CD14-positive monocyte (primary cell): ENCODE results near the gene PSMD1. TPM values are rescaled to one million over a fixed set of nuclear protein-coding genes. Genes with fewer than 3 reads are reported as not detected.
"Not testable (repeated sequence)": the region's sequence is repeated elsewhere in the genome, so short reads cannot be mapped to it uniquely, and the experiment has no call there.

ENCODE experiments used
- DNase-seq, 3 donors: peaks; one replicate each; pipeline ENCODE4 v3.0.0-alpha.2; 2011 to 2022
- H2AFZ ChIP-seq: 2 replicates; pipeline ENCODE4 v1.6.0; 2012; ENCODE audit warnings: mild to moderate bottlenecking, low read depth, low read length, inconsistent platforms; ENCODE audit not compliant: insufficient read depth, poor library complexity, severe bottlenecking
- H3K27ac ChIP-seq, 2 donors: 1 replicate in 1 of 2; 2 replicates in 1 of 2; pipeline ENCODE4 v1.5.1; 2012 to 2013; ENCODE audit warnings: low read length in 2 of 2, control low read depth in 1 of 2, inconsistent platforms in 1 of 2, low read depth in 1 of 2, mild to moderate bottlenecking in 1 of 2
- H3K27me3 ChIP-seq, 2 donors: one replicate each; pipeline versions ENCODE4 v1.6.0 to v1.6.1; 2011 to 2013; ENCODE audit warnings: low read length in 2 of 2; ENCODE audit not compliant: control insufficient read depth in 2 of 2, insufficient read depth in 2 of 2
- H3K36me3 ChIP-seq, 2 donors: replicated peaks in 1 of 2; 1 replicate in 1 of 2; 2 replicates in 1 of 2; pipeline versions ENCODE4 v1.5.1 to v1.6.1; 2012 to 2013; ENCODE audit warnings: low read length in 2 of 2, control low read depth in 1 of 2, inconsistent platforms in 1 of 2, mild to moderate bottlenecking in 1 of 2; ENCODE audit not compliant: insufficient read depth in 2 of 2, control insufficient read depth in 1 of 2
- H3K4me1 ChIP-seq, 2 donors: 1 replicate in 1 of 2; 2 replicates in 1 of 2; pipeline versions ENCODE4 v1.5.1 to v1.6.1; 2012 to 2013; ENCODE audit warnings: low read length in 2 of 2, control low read depth in 1 of 2, inconsistent platforms in 1 of 2, mild to moderate bottlenecking in 1 of 2, moderate library complexity in 1 of 2; ENCODE audit not compliant: insufficient read depth in 2 of 2, control insufficient read depth in 1 of 2
- H3K4me2 ChIP-seq: replicated peaks from 2 replicates; pipeline ENCODE3; 2012; ENCODE audit warnings: low read length, moderate library complexity, mild to moderate bottlenecking; ENCODE audit not compliant: poor library complexity, severe bottlenecking; ENCODE audit errors: extremely low read depth
- H3K4me3 ChIP-seq, 3 experiments: fragments of 200-600 bp in 1 of 3; sonication (generic) in 1 of 3; replicated peaks in 1 of 3; 1 replicate in 2 of 3; 2 replicates in 1 of 3; pipeline ENCODE4 v1.5.1; 2011 to 2013; ENCODE audit warnings: low read length in 3 of 3, mild to moderate bottlenecking in 3 of 3, control low read depth in 2 of 3, low read depth in 2 of 3, inconsistent platforms in 1 of 3, moderate library complexity in 1 of 3
- H3K79me2 ChIP-seq: 2 replicates; pipeline ENCODE4 v1.6.0; 2012; ENCODE audit warnings: mild to moderate bottlenecking, control low read depth, inconsistent platforms, low read length, moderate library complexity; ENCODE audit not compliant: insufficient read depth
- H3K9ac ChIP-seq: 2 replicates; pipeline ENCODE4 v1.6.0; 2017; ENCODE audit warnings: low read length, mild to moderate bottlenecking; ENCODE audit not compliant: insufficient read depth, poor library complexity, severe bottlenecking
- H3K9me3 ChIP-seq, 2 donors: replicated peaks in 1 of 2; 1 replicate in 1 of 2; 2 replicates in 1 of 2; pipeline versions ENCODE4 v1.5.1 to v1.6.1; 2012 to 2013; ENCODE audit warnings: low read length in 2 of 2, control low read depth in 1 of 2; ENCODE audit not compliant: control insufficient read depth in 1 of 2, insufficient read depth in 1 of 2
- H4K20me1 ChIP-seq: 2 replicates; pipeline ENCODE4 v1.6.0; 2012; ENCODE audit warnings: mild to moderate bottlenecking, low read length, control low read depth, moderate library complexity; ENCODE audit not compliant: insufficient read depth
- H3K27ac Mint-ChIP-seq, 7 donors: one replicate each; pipeline ENCODE4 v1.8.0; 2020; ENCODE audit warnings: mild to moderate bottlenecking in 7 of 7, mixed read lengths in 7 of 7, moderate library complexity in 6 of 7, inconsistent platforms in 2 of 7
- H3K27me3 Mint-ChIP-seq, 3 donors: one replicate each; pipeline ENCODE4 v1.8.0; 2021 to 2022; ENCODE audit warnings: low read depth in 3 of 3, mild to moderate bottlenecking in 3 of 3, mixed read lengths in 3 of 3, moderate library complexity in 3 of 3, inconsistent platforms in 1 of 3
- H3K36me3 Mint-ChIP-seq, 2 donors: one replicate each; pipeline ENCODE4 v1.8.0; 2020; ENCODE audit warnings: mixed read lengths in 2 of 2, inconsistent platforms in 1 of 2, mild to moderate bottlenecking in 1 of 2
- H3K4me1 Mint-ChIP-seq: one replicate; pipeline ENCODE4 v1.8.0; 2020; ENCODE audit warnings: mild to moderate bottlenecking, mixed read lengths
- H3K4me3 Mint-ChIP-seq, 2 donors: one replicate each; pipeline ENCODE4 v1.8.0; 2020; ENCODE audit warnings: mild to moderate bottlenecking in 2 of 2, mixed read lengths in 2 of 2, moderate library complexity in 1 of 2
- H3K9me3 Mint-ChIP-seq, 7 donors: one replicate each; pipeline ENCODE4 v1.8.0; 2020 to 2022; ENCODE audit warnings: mixed read lengths in 7 of 7, mild to moderate bottlenecking in 6 of 7, moderate library complexity in 6 of 7, inconsistent platforms in 2 of 7
- CTCF ChIP-seq: fragments of 200-600 bp; IDR thresholded peaks from one replicate; pipeline ENCODE4 v1.8.0; 2022; ENCODE audit warnings: antibody characterized with exemption, mild to moderate bottlenecking
- WGBS: methylation state at CpG from one replicate; pipeline ENCODE4 v1.1.5; 2013; ENCODE audit warnings: missing lambda C conversion rate; ENCODE audit not compliant: insufficient coverage; 5-methylcytosine and 5-hydroxymethylcytosine counted together
- intact Hi-C, 2 donors: fragments of 100-400 bp; cut with micrococcal nuclease; formaldehyde crosslinking; loops; one replicate each; pipeline versions ENCODE4 v1.15.0 to v1.15.1; 2023
- polyA plus RNA-seq, 3 donors: library from polyadenylated mRNA; depleted of rRNA in 1 of 3; unstranded in 2 of 3; stranded (reverse) in 1 of 3; fragments of 300-500 nt in 2 of 3; fragments of >200 nt in 1 of 3; fragmentation: Illumina TruSeq in 2 of 3; gene quantifications; 1 replicate in 2 of 3; 2 replicates in 1 of 3; pipeline ENCODE4 v1.2.3, GENCODE V29; 2012 to 2021

PSMD1 gene
- polyA plus RNA-seq, 3 donors: 23.5 to 53.9 (median 37.7) TPM

- no peak overlapping the region for H2AFZ ChIP-seq
- H3K9me3 Mint-ChIP-seq: no peaks in the 10 kb centered on the region
- intact Hi-C loops: no loop called here
Measured at GRCh38 chr2:231139796-231140195, 83.1 kb downstream of the PSMD1 start.

GRCh38 chr2:231140808-231141207 is 84.1 kb downstream of the PSMD1 start:
- H3K4me3 ChIP-seq, H3K9me3 Mint-ChIP-seq, DNase-seq, H3K4me2 ChIP-seq, H3K4me1 Mint-ChIP-seq, H4K20me1 ChIP-seq, H3K9me3 ChIP-seq, H3K4me3 Mint-ChIP-seq, H3K27me3 ChIP-seq, H3K27me3 Mint-ChIP-seq, H3K27ac Mint-ChIP-seq, H2AFZ ChIP-seq, H3K4me1 ChIP-seq, H3K79me2 ChIP-seq, H3K27ac ChIP-seq, intact Hi-C loops, H3K9ac ChIP-seq: not testable (repeated sequence)
- WGBS: 100% methylated on average over 1 of the region's 8 CpGs
- peaks cover 13 to 63% of the 10 kb centered on the region in 2 donors for H3K36me3 ChIP-seq
- H3K36me3 Mint-ChIP-seq: peaks cover 34 to 43% of the 10 kb centered on the region in 2 donors

More at GRCh38 chr2:231139796-231140195, 83.1 kb downstream of the PSMD1 start:
- Histone ChIP-seq H3K27ac (no peak overlapping the region), H3K4me1 (no peaks in the 10 kb centered on the region), H3K36me3 (peaks cover 13 to 54% of the 10 kb centered on the region in 2 donors), H3K27me3 (no peaks in the 10 kb centered on the region), H3K4me2 (no peak overlapping the region), H3K79me2 (no peaks in the 10 kb centered on the region), H3K4me3 (no peak overlapping the region), H3K9ac (no peak overlapping the region), H4K20me1 (no peaks in the 10 kb centered on the region), H3K9me3 (no peaks in the 10 kb centered on the region)
- Mint-ChIP-seq H3K36me3 (peaks cover 30 to 40% of the 10 kb centered on the region in 2 donors), H3K4me1 (peaks cover 4% of the 10 kb centered on the region), H3K27ac (no peak overlapping the region), H3K4me3 (no peak overlapping the region), H3K27me3 (peaks cover 0 to 3% (median 1%) of the 10 kb centered on the region in 3 donors)
- DNase-seq: no peak
- no peak for TF ChIP-seq CTCF
